NCI-H1092 (cell line): ENCODE measurements around the gene AGBL3.
A peak's percentile ranks its signal among the peaks of the same experiment; 100 is the strongest.
"Not testable (repeated sequence)": the region's sequence is repeated elsewhere in the genome, so short reads cannot be mapped to it uniquely, and the experiment has no call there.

Experiments used
- DNase-seq: peaks from one replicate; lab custom pipeline; 2025; lab: John Stamatoyannopoulos, UW

Gene AGBL3

GRCh38 chr7:134963036-134963435 lies 23.3 kb upstream of the AGBL3 start:
- no peak for DNase-seq

- peak; percentile 62 for DNase-seq
Measured at GRCh38 chr7:134966691-134967090, 19.6 kb upstream of the AGBL3 start.

GRCh38 chr7:134968110-134968509 lies 18.2 kb upstream of the AGBL3 start:
- no peak for DNase-seq

DNA sequence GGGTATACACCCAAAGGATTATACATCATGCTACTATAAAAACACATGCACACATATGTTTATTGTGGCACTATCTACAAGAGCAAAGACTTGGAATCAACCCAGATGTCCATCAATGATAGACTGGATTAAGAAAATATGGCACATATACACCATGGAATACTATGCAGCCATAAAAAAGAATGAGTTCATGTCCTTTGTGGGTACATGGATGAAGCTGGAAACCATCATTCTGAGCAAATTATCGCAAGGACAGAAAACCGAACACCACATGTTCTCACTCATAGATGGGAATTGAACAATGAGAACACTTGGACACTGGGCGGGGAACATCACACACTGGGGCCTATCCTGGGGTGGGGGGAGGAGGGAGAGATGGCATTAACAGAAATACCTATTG lies 4.7 kb upstream of the AGBL3 start:
- not testable (repeated sequence) for DNase-seq

- DNase-seq, result no peak
Measured at GRCh38 chr7:134985894-134986362, 380 bp upstream of the AGBL3 start.

- DNase-seq, result no peak
Measured at GRCh38 chr7:134988161-134988560, 1.9 kb downstream of the AGBL3 start.

GRCh38 chr7:134991469-134992339 lies 5.4 kb downstream of the AGBL3 start:
- no peak for DNase-seq

- no peak for DNase-seq
Measured at GRCh38 chr7:134992626-134993179, 6.4 kb downstream of the AGBL3 start.

DNA sequence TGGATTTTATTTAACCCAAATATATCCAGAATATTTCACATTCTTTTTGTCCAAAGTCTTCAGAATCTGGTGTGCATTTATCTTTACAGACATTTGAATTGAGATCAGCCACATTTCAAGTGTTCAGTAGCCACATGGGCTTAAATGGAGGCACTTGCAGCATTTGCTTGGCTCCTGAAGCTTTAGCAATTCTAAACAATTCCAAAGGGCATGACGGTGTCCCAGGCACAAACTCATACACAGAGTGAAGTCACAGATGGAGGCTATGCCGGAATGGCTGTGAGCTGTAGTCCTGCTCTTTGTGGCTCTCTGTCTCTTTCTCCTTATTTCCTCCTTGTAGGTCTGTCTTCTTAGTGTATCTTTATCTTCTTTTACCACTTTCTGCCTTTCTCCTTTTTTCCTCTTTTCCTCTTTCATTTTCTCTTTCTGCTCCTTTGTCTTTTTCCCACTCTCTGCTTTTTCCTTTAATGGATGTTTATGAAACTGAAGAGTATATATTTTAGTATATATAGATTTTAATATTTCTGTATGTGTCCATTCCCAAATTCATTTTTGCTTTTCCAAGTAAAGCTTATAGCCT lies 7.7 kb downstream of the AGBL3 start:
- DNase-seq, result no peak

DNA sequence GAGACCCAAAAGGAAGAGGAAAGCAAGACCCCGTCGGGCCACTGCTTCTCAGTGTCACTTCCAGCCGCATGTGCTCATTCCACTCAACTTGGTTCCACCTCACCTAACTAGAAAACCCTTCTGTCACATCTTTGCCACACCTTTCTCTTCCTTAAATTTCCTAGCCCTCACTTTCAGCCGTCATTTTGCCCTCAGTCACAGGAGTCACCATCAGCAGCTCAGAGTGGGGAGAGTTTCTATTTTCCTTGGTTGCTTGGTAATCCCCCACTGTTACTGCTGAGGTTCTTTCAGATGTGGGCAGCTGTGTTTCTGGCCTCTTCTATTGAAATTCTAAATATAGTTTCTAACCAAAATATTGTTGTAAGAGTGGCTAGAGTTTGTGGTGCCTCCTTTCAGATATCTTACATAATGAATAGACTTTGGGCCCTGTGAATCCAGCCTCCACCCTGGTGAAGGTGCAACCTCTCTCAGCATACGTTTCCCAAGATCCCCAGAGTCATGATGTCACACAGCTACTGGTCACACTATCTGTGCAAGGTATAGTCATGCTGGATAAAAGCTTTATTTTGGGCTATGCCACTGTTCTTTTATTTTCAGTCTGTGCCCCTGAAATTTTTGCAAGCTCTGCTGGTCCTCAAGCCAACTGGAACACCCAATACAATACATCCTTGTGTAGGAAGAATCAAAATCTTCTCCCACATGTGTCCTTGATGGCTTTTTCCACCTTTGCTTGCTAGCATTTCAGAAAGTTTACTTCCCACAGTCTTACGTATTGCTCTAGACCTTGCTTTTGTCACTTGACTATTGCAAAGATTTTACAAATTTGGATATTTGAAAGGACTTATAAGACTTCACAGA lies 9.2 kb downstream of the AGBL3 start:
- DNase-seq, result no peak

GRCh38 chr7:134996097-134996550 lies 9.8 kb downstream of the AGBL3 start:
- no peak for DNase-seq

DNA sequence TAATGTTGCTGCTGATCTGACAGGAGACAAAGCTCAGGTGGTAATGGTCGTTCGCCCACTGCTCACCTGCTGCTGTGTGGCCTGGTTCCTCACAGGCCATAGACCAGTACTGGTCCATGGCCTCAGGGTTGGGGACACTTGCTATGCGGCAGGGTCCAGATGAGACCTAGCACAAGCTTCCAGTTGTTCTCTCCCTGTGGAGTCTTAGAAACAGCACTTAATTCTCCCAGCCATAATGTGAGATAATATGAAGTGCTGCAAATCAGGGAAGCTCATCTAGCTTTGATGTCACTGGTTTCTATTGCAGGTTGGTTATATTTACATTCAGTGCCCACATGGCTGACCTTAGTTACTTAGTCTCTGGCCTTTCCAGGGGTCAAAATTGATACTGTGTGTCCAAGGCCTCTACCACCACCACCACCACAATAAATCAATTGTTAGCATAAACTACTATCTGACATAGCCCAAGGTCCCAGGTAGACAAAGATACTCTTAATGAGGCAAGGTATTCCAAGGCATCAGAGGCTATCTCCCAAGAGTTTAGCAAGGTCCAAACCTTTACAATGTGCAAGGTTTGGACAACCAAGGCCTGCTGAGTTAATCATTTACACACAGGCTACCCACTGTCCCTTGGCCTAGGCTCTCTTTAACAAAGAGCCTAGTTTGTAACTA lies 11.0 kb downstream of the AGBL3 start:
- no peak for DNase-seq

- DNase-seq, result no peak
Measured at GRCh38 chr7:134999136-134999535, 12.8 kb downstream of the AGBL3 start.

DNA sequence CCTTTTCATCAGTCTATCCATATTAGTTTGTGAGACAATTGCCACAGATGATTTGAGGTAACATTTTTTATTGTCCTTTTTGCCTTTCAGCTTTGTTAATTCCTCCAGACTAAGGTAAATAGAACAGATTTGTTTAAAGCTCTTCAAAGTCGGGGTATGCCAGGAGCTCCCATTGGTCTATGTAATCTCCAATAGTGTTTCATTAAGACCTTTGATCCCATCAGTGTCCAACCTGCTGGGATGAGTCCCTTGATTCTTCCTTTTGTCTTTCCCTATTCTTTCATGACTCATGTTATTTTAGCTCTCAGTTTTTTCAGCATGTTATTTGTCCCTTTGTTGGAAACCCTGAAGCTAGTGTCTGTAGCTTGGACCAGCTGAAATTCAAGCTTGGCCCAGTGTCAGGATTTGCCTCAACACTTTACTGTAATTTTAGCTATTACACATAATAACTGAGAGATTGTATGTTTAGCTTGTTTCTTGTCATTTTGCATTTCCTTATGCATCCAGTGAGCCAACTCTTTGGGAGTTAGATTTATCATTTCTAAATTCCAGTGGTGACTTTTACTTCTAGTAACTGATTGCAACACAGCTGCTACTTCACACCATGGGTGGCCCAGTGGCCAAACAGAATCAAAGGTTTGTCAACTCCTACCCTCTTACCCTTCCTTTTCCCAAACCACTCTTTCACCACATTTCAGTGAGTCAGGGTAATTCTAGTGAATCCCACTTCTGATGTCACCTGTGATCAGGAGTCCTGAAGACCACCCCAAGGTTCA lies 15.3 kb downstream of the AGBL3 start:
- DNase-seq, result no peak

DNA sequence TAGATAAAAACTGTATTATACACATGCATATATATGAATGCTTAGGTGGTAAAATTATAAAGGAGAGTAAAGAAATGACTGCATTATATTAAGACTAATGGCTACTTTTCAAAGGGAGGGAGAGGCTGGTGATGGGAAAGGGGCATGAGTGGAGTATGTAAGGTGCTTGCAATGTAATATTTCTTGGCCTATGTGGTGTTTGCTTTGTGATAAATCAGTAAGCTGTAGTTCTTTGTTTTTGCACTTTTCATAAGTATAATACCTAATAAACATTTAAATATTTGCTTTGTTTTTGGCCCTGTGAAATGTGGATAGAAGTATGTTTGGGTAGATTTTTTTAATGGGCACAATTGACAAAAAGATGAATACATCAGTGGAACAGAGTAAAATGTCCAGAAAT lies 25.9 kb downstream of the AGBL3 start:
- DNase-seq, result no peak

DNA sequence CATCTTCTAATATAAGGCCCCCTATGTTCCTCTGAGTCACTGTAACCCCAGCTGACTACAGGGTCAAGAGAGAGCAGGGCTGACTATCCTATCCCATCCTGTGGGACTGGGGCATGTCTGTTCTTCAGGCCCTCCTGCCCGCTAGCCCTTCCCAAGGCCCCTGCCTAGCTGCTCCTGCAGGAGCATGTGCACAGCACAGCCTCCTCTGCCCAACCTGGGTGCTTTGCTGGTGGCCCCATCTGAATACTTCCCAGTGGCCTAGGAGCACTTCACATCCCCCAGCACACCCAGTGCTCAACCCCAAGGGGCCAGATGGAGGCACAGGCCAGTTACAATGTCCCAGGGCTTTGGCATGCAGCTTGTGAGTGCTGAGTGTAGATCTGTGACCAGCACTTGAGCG lies 37.3 kb downstream of the AGBL3 start:
- no peak for DNase-seq

DNA sequence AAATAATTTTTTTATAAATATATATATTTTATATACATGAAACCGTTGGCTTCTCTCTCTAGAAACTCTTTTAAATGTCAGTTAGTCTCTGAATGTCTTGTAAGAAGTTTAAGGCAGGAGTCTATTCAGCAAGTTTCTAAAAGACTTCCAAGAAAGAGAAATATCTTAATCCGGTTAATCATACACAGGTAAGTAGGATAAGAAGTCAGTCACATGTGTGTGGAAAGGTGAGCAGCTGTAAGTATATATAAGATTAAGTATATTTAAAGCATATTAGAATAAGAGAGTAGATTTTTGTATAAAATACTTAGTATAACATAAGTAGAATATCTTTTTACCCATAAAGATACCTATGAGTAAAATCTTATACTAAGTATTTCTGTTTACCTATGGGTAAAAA lies 48.9 kb downstream of the AGBL3 start:
- DNase-seq, result no peak

GRCh38 chr7:135067017-135067416 lies 80.7 kb downstream of the AGBL3 start:
- DNase-seq, result not testable (repeated sequence)

DNA sequence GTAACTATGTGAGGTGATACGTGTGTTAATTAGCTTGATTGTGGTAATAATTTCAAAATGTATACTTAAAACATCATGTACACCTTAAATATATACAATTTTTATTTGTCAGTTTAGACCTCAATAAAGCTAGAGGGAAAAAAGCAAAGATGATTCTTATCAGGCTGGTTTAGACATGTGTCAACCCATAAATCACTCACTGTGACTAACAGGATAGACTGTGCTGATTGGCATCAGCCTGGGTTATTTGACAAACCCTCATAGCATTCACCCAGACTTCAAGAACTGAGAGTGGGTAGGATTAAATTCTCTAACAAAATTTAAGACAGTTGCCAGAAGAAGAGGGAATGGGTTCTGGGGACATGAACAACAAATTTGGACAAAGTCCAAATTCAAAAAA lies 87.8 kb downstream of the AGBL3 start:
- DNase-seq, result no peak

DNA sequence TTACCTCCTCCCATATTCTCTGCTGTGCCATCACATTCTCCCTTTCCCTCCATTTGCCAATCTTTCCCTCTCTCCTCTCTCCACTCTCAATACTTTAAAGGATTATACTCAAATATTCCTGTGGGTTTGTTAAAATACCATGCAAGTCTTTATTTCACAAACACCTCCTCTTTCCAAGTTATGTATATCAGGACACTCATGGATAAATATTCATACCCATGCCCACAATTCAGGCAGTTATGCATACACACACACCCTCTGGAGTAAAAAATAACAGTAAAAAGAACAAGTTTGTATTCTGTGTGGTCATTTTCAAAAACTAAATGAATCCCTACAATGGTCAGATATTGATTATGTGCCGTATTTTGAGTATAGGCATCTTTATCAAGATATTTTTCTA lies 88.2 kb downstream of the AGBL3 start:
- DNase-seq, result no peak

- DNase-seq, result no peak
Measured at GRCh38 chr7:135075716-135076115, 89.4 kb downstream of the AGBL3 start.
